Spinal cord (tissue), 10 donors: Measurements from ENCODE around the gene SNAP47. TPM values are rescaled to one million over a fixed set of nuclear protein-coding genes. Genes with fewer than 3 reads are reported as not detected.

Experiments used
- DNase-seq, 6 donors: peaks; one replicate each; pipeline versions ENCODE4 v3.0.0 to v3.0.0-alpha.2; 2013 to 2015; ENCODE audit warnings: low spot score in 6 of 6, low read depth in 4 of 6
- H3K27ac ChIP-seq: one replicate; pipeline ENCODE4 v1.5.1; 2013; ENCODE audit warnings: low read depth, low read length, control low read depth
- H3K27me3 ChIP-seq: one replicate; pipeline ENCODE4 v1.6.1; 2013; ENCODE audit warnings: low read length; ENCODE audit not compliant: control insufficient read depth, insufficient read depth
- H3K36me3 ChIP-seq: one replicate; pipeline ENCODE4 v1.6.1; 2013; ENCODE audit warnings: low read length; ENCODE audit not compliant: control insufficient read depth, insufficient read depth
- H3K4me1 ChIP-seq: one replicate; pipeline ENCODE4 v1.6.1; 2013; ENCODE audit warnings: low read length; ENCODE audit not compliant: control insufficient read depth, insufficient read depth
- H3K4me3 ChIP-seq: one replicate; pipeline ENCODE4 v1.5.1; 2013; ENCODE audit warnings: low read depth, low read length, control low read depth
- H3K9me3 ChIP-seq: one replicate; pipeline ENCODE4 v1.6.1; 2013; ENCODE audit warnings: low read length; ENCODE audit not compliant: control insufficient read depth, insufficient read depth
- WGBS: methylation state at CpG from one replicate; pipeline ENCODE4 v1.1.5; 2013; ENCODE audit warnings: missing lambda C conversion rate; ENCODE audit not compliant: insufficient coverage; 5-methylcytosine and 5-hydroxymethylcytosine counted together
- polyA plus RNA-seq, 2 donors: library from polyadenylated mRNA; unstranded; fragments of 120-200 nt; gene quantifications; one replicate each; pipeline ENCODE4 v1.2.1, GENCODE V29; 2013; ENCODE audit not compliant: insufficient read length in 2 of 2
- total RNA-seq, 2 donors: library from RNA; depleted of rRNA in 1 of 2; stranded (reverse); fragments of 120-200 nt in 1 of 2; fragments of >200 nt in 1 of 2; gene quantifications; one replicate each; pipeline versions ENCODE4 v1.2.3 to v1.2.4, GENCODE V29; 2013 to 2014
- donor health status: healthy.

The SNAP47 gene
- total and polyA plus RNA-seq, 4 donors, result 53.8 to 66.4 (median 58.3) TPM

DNA sequence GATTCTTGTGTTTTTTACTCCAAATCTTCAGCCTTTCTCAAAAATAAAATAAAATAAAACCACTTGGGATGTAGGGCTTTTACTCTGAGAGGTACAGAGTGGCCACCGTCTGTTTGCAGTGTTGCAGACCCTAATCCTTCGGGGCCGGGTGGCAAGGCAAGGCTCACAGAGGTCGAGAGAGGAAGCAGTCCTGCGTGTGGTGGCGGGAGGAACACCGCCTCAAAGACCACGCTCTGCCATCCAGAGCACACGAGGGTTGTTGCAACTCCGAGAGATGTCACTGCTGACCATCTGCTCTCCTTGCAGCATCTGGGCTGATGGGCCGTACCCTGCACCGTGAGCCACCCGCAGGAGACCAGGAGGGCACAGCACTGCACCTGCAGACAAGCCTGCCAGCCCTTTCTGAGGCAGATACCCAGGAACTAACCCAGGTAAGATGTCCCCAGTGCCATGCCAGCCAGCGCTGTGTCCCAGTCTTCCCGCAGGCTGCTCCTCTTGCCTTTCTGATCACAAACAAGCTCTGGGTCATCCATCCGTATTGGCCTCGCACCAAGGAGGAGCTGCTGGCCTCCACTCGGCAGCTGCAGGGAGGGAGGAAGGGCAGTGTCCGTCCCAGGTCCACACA is 31.5 kb downstream of the SNAP47 start:
- Histone ChIP-seq H3K4me3 (no peak overlapping the region), H3K9me3 (no peaks in the 10 kb centered on the region), H3K27ac (no peak overlapping the region), H3K27me3 (no peaks in the 10 kb centered on the region), H3K4me1 (peaks cover 18% of the 10 kb centered on the region), H3K36me3 (peaks cover 94% of the 10 kb centered on the region)
- DNase-seq, result no peak
- 88% methylated on average over 18 of the region's 19 CpGs for WGBS

DNA sequence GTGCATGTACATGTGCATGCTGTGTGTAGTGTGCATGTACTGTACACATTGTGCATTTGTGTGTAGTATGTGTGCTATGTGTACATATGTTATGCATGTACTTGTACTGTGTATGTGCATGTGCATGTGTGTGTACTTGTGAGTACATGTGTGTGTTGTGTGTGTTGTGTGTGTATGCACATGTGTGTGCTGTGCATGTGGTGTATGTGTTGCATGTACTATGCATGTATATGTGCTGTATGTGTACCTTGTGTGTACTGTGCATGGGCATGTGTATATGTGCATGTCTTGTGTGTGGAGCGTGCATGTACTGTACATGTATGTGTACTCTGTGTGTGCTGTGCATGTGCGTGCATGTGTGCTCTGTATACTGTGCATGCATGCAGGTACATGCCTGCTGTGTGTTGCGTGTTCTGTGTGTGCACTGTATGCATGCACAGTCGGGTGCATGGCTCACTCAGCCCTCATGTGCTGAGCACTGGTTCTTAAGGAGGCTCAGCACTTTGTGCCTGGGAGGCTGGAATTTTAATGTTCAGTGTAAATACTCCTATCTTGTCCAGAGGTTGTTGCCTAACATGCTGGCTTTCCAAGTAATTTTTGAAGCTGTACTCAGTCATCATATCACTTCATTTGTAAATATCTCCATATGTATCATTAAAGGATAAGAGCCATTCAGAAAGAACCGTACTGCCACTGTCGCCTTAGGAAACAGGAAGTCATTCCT is 32.3 kb downstream of the SNAP47 start:
- peaks cover 11% of the 10 kb centered on the region for H3K4me1 ChIP-seq
- no peak for DNase-seq
- no peak overlapping the region for H3K27ac ChIP-seq
- no peaks in the 10 kb centered on the region for H3K9me3 ChIP-seq
- peaks cover 94% of the 10 kb centered on the region for H3K36me3 ChIP-seq
- no peak overlapping the region for H3K4me3 ChIP-seq
- no peaks in the 10 kb centered on the region for H3K27me3 ChIP-seq
- WGBS, result 98% methylated on average over 5 of the region's 6 CpGs

DNA sequence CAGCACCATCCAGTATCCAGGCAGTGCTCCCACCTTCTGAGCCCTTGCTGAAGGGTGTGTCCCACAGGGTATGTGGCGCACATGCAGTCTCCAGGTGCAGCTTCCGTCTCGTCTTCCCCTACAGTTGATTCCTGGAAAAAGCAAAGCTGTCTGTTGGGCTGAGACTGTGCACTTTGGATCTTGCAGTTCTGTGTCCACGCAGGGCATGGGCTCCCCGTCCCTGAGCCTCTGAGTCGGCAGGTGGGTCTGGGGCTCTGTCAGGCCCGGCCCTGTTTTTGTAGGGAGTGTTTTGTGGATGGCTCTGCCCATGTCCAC is 32.8 kb downstream of the SNAP47 start:
- no peak overlapping the region for H3K4me3 ChIP-seq
- peaks cover 89% of the 10 kb centered on the region for H3K36me3 ChIP-seq
- no peak overlapping the region for H3K27ac ChIP-seq
- no peaks in the 10 kb centered on the region for H3K9me3 ChIP-seq
- WGBS, result 94% methylated on average over 5 of the region's 7 CpGs
- H3K27me3 ChIP-seq, result no peaks in the 10 kb centered on the region
- DNase-seq, result no peak
- H3K4me1 ChIP-seq, result peaks cover 6% of the 10 kb centered on the region

DNA sequence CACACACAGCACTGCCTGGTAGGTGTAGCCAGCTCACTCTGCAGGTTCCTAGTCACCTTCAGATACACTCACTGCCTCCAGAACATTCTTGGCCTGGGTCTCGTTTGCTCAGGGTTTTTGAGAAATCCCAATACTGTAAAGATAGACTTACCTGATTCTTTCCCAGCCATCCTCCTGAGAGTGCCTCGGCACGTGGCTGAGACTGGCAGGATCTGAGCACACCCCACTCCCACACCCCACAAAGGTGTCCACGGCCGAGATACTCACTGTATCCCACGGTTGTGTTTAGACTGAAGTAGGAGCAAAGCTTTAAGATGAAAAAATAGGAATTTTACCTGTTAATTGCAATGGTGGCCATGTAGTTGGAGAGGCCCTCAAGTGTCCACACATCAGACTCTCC is 33.4 kb downstream of the SNAP47 start:
- H3K4me1 ChIP-seq, result peaks cover 4% of the 10 kb centered on the region
- WGBS, result 100% methylated on average over 1 of the region's 6 CpGs
- H3K27me3 ChIP-seq, result no peaks in the 10 kb centered on the region
- H3K9me3 ChIP-seq, result no peaks in the 10 kb centered on the region
- peaks cover 87% of the 10 kb centered on the region for H3K36me3 ChIP-seq
- H3K4me3 ChIP-seq, result no peak overlapping the region
- DNase-seq, result no peak
- no peak overlapping the region for H3K27ac ChIP-seq

DNA sequence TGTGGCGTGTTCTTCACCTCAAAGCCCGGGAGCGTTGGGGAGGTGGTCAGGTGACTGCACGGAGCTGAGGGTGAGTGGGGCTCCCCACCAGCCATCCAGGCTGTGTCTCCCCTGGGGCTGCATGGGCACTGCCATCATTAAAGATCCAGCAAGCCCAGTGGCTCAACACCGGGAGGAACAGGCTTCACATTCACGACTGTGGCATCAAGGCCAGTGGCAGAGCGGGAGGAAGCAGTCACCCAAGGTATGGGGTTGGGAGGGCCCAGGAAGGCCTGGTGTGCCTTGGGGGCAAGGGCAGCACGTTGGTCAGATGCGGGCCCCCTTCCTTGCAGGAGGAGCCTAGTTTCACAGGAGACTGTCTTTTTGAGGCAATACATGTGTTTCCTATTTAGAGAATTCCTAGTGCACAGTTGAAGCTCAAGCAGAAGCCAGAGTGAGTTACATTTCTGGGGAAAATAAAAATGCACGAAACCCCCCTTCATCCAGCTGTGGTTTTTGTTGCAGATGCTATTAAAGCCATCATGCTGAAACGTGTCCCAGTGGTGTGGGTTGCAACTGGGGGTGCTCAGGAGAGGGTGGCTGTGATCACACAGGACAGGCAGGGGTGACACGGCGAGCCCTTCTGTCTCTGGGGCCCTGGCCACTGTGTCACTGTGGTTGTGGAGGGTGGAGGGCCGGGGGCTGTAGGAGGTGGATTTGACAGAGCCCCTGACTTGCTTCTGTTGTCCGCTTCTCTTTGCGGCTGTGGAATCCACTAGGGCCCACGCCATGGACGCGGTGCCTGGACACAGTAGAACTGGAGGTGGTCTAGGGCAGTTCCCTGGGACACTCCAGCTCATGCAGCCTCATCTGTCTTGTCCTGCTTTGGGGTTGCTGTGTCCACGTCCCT is 34.1 kb downstream of the SNAP47 start:
- H3K4me1 ChIP-seq, result peaks cover 9% of the 10 kb centered on the region
- H3K27ac ChIP-seq, result no peak overlapping the region
- no peak for DNase-seq
- no peaks in the 10 kb centered on the region for H3K27me3 ChIP-seq
- 91% methylated on average over 19 of the region's 20 CpGs for WGBS
- no peak overlapping the region for H3K4me3 ChIP-seq
- H3K36me3 ChIP-seq, result peaks cover 82% of the 10 kb centered on the region
- no peaks in the 10 kb centered on the region for H3K9me3 ChIP-seq

DNA sequence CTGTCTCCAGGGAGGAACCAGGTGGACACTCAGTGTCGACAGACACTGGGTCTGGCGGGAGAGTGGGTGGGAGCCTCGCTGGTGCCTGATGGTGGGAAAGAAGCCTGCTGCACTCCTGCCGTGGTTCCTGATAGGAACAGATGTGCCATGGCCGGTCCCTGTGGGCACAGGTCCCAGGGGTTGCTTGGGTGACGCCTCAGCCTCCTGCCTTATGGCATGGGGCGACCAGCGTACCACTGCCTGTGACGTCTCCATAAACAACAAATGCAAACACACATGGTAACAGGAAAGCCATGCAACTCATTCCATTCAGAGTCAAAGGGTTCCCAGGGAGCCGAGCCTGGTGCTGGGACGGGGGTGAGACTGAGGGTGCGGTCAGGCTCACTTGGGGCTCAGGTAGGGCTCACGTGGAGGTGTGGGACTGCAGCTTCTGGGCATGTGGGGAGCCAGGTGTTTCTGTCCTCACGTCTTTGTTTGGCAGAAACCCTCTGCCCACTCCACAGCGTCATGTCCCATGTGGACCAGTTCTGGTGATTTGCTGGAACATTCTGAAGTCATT is 34.8 kb downstream of the SNAP47 start:
- DNase-seq, result no peak
- H3K4me1 ChIP-seq, result peaks cover 16% of the 10 kb centered on the region
- H3K36me3 ChIP-seq, result peaks cover 82% of the 10 kb centered on the region
- no peak overlapping the region for H3K27ac ChIP-seq
- no peaks in the 10 kb centered on the region for H3K27me3 ChIP-seq
- WGBS, result 91% methylated on average over 14 of the region's 15 CpGs
- no peaks in the 10 kb centered on the region for H3K9me3 ChIP-seq
- H3K4me3 ChIP-seq, result no peak overlapping the region

DNA sequence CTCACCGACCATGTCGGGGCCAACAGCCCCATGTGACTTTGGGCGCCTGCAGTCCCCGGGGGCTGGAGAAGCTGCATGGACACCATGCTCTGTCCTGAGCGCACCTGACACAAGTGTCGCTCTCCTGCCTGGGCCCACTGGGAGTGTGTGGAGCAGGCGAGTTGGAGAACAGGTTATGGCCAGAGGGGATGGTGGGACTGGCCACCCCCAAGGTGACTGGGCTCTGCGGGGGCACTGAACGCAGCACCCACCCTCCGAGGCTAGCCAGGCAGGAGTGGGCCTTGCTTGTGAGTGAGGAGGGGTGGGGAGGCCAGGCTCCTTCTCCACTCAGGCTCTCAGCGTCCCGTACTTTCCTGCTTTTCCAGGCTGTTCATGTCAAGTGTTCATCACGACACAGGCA is 35.6 kb downstream of the SNAP47 start:
- Histone ChIP-seq H3K27ac (no peak overlapping the region), H3K4me1 (peaks cover 24% of the 10 kb centered on the region), H3K9me3 (no peaks in the 10 kb centered on the region), H3K36me3 (peaks cover 81% of the 10 kb centered on the region), H3K27me3 (no peaks in the 10 kb centered on the region), H3K4me3 (no peak overlapping the region)
- DNase-seq, result no peak
- 95% methylated on average over 13 of the region's 13 CpGs for WGBS

DNA sequence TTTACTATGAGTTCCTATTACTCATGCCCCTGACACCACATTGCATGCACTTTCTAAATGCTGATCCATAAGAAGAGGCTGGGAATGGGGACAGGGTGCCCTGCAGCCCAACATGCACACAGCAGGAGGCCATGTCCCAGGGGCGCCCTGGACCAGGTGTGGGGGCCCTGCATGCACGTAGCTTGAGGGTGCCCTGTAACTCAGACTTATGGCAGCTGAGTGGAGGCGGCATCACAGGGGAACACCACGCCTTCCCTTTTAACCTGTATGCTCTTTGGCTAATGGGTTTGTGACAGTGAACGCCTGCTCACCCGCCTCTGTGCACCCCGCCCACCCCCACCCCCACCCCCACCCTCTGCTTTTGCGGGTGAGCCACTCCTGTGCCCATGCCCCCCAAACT is 36.1 kb downstream of the SNAP47 start:
- H3K4me3 ChIP-seq, result no peak overlapping the region
- H3K9me3 ChIP-seq, result no peaks in the 10 kb centered on the region
- H3K27me3 ChIP-seq, result no peaks in the 10 kb centered on the region
- H3K4me1 ChIP-seq, result peaks cover 25% of the 10 kb centered on the region
- WGBS, result 86% methylated on average over 2 of the region's 8 CpGs
- no peak overlapping the region for H3K27ac ChIP-seq
- no peak for DNase-seq
- peaks cover 81% of the 10 kb centered on the region for H3K36me3 ChIP-seq

DNA sequence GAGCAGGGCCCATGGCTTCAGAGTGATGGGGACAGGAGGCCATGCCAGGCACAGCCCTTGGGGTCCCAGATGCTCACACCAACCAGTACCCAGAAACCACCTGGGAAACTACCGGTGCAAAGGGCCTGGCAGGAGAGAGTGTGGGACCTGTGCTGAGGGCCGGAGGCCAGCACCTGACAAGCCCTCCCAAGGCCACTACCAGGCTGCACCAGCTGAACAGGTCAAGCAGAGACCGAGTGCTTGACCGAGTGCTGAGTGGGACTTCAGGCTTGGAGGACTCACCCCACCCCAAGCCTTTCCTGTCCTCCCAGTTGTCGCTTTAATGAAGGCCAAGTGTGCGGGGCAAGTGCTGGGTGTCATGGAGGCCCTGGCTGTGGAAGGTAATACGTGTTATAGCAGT is 36.5 kb downstream of the SNAP47 start:
- no peak overlapping the region for H3K4me3 ChIP-seq
- DNase-seq, result no peak
- no peaks in the 10 kb centered on the region for H3K27me3 ChIP-seq
- H3K36me3 ChIP-seq, result peaks cover 78% of the 10 kb centered on the region
- H3K27ac ChIP-seq, result no peak overlapping the region
- H3K9me3 ChIP-seq, result no peaks in the 10 kb centered on the region
- peaks cover 27% of the 10 kb centered on the region for H3K4me1 ChIP-seq
- 78% methylated on average over 4 of the region's 7 CpGs for WGBS
